Epithelial cell of esophagus (primary cell): ENCODE results near the gene RSAD1.
A peak's percentile ranks its signal among the peaks of the same experiment; 100 is the strongest.

Source experiments
- DNase-seq: peaks from one replicate; pipeline ENCODE4 v3.0.0; 2010; ENCODE audit warnings: low read depth
- H3K4me3 ChIP-seq: 2 replicates; pipeline ENCODE4 v1.5.1; 2011; ENCODE audit warnings: mild to moderate bottlenecking, low read length, control low read depth
- TF ChIP-seq, protein P1 (sequence below): IDR thresholded peaks from 2 replicates; pipeline ENCODE4 v1.5.1; 2011; ENCODE audit warnings: low read depth, mild to moderate bottlenecking, low read length, control low read depth, inconsistent platforms; ENCODE audit not compliant: insufficient read depth; ENCODE audit errors: missing control alignments

Gene RSAD1

DNA sequence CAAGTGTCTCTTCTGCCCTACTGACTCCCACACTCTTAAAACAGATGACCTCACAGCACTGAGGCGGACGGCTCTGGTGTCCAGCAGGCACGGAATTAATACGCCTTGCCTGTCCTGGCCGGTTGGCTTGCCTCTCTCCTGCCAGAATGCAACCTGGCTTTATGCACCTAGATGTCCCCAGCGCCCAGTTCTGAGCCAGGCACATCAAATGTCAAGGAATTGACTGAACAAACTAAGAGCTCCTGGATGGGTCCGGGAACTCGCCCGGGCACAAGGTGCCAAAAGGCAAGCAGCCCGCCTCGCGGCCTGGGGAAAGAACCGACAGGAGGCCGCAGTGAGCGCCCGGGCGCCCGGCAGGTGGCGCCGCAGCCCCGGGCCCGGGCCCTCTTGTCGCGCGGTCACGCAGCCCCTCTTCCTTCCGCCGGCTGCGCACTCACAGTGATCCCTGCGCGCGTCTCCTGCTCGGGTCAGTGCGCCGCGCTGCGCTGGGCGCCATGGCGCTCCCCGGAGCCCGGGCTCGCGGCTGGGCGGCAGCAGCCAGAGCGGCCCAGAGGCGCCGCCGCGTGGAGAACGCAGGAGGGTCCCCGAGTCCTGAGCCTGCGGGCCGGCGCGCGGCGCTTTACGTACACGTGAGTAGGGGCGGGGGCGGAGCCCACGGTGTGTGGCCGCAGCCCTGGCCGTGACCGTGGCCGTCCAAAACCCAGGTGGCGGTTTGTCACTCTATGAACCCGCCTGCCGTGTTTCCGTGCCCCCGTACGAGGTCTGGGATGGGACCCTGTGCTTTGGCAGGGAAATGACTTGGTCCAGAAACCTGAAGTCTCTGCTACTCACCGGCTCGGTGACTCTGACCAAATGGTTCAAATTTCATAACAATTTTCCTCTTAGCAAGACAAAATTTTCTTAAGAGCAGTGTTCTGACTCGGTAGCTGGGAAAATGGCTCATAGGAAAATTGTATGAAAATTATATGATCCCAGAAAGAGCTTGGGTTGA lies at the start of gene RSAD1:
RSAD1 (plus strand) TSS at position 470 of the 991 bp plus-strand sequence; CDS start at position 495, 25 bp downstream.
- H3K4me3 ChIP-seq, result peak within 1 kb of the TSS; percentile 89
- peak; percentile 86 for DNase-seq
- TF ChIP-seq, protein P1, sequence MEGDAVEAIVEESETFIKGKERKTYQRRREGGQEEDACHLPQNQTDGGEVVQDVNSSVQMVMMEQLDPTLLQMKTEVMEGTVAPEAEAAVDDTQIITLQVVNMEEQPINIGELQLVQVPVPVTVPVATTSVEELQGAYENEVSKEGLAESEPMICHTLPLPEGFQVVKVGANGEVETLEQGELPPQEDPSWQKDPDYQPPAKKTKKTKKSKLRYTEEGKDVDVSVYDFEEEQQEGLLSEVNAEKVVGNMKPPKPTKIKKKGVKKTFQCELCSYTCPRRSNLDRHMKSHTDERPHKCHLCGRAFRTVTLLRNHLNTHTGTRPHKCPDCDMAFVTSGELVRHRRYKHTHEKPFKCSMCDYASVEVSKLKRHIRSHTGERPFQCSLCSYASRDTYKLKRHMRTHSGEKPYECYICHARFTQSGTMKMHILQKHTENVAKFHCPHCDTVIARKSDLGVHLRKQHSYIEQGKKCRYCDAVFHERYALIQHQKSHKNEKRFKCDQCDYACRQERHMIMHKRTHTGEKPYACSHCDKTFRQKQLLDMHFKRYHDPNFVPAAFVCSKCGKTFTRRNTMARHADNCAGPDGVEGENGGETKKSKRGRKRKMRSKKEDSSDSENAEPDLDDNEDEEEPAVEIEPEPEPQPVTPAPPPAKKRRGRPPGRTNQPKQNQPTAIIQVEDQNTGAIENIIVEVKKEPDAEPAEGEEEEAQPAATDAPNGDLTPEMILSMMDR, result peak; percentile 42

DNA sequence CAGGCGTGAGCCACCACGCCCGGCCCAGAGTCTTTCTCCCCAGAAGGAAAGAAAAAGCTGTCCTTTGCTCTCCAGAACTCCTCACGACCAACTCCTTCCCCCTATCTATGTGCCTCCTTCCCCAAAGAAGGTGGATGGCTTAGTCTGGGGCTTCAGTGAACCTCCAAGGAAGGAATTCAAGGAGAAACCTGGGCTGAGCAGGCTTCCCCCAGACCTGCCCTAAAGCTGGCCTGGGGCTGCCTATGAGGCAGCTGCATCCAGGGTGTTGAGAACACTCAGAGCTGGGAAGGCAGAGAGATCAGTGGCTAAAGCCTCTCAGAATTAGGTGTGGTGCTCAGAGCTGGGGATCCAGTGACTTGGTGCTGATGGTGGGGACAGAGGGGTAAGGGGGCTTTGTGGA lies 48.9 kb upstream of the RSAD1 start:
- TF ChIP-seq, protein P1, result no peak
- DNase-seq, result no peak
- no peak overlapping the region for H3K4me3 ChIP-seq

DNA sequence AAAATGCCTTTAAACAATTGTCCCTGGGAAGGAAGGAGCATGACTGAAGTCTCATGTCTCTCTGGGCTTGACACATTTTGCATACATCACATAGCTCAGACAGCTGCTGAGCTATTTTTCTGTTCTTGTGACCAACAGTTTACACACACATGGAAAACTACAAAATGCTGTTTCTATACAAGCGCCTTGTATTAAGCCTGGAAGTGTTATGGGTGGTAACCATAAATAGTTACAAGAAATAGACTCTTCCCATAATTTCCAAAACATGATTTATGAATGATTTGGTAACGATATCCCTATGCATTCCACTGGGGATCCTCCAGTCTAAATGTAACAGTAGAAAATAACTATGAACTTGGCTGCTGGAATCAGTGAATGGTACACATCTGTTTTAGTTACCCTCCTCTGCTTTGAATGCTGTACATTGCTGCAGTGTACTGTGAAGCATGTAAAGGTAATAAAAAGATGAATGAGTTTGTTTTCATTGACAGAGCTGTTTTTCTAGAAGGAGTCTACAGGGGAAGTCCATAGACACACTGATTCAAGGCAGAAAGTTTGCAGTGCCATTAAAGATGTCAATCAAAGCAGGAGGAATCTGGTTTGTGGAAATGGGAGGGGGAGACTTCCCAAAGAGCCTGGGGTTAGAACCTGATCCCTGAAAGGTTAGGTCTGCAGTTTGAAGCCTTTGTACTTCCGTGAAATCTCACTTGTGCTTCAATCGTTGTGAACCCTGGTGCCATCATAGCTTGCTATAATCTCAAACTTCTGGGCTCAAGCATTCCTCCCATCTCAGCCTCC lies 47.6 kb upstream of the RSAD1 start:
- H3K4me3 ChIP-seq, result no peak overlapping the region
- TF ChIP-seq, protein P1, result no peak
- DNase-seq, result no peak

DNA sequence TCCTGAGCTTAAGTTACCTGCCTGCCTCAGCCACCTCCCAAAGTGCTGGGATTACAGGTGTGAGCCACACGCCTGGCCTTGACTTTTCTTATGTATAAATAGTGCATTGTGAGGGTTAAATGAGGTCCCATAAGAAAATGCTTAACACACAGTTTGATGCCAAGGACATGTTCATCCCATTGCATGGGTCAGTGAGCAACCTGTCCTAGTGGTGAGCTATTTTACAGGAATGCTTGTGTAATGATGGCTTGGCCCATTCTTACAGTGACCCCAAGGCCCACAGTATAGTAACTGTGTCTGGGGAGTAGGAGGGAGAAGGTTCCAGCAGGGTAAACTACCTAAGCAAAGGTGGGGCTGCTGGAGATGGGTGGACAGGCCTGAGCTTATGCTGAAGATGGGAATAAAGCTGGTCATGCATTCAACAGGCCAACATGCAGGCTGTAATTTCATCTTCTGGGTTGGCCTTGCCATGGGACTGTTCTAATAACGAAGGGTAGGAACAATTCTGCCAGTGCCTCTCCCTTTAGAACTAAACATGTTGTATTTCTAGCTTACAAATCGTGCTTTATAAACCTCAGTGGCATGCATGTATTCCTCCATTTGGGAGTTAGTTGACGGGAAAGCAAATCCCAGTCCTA lies 46.4 kb upstream of the RSAD1 start:
- TF ChIP-seq, protein P1, result no peak
- DNase-seq, result no peak
- H3K4me3 ChIP-seq, result no peak overlapping the region

DNA sequence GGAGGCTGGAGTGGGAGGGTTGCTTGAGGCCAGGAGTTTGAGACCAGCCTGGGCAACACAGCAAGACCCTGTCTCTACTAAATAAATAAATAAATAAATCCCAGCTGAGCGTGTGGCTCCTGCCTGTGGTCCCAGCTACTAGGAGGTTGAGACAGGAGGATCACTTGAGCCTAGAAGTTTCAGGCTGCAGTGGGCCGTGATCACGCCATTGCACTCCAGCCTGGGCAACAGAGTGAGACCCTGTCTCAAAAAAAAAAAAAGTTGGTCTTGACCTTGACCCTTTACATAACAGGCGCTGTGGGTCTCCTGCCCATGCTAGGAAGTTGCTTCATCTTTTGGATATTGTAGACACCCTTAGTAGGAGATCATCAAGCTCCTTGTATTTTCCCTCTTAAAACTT lies 41.3 kb upstream of the RSAD1 start:
- TF ChIP-seq, protein P1, result no peak
- no peak overlapping the region for H3K4me3 ChIP-seq
- DNase-seq, result no peak

DNA sequence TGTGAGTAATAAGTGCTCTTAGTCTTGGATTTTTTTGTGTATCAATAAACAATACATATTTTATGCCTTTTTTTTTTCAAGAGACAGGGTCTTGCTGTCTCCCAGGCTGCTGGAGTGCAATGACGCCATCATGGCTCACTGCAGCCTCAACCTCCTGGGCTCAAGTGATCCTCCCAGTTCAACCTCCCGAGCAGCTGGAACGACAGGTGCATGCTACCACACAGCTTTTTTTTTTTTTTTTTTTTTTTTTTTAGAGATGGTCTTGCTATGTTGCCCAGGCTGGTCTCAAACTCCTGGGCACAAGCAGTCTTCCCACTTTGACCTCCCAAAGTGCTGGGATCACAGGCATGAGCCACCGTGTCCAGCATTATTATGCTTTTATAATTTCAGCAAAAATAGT lies 39.7 kb upstream of the RSAD1 start:
- no peak overlapping the region for H3K4me3 ChIP-seq
- DNase-seq, result no peak
- TF ChIP-seq, protein P1, result no peak
